Endodermal cell (in vitro differentiated cells): Measurements from ENCODE around the gene DCD. TPM values are rescaled to one million over a fixed set of nuclear protein-coding genes. Genes with fewer than 3 reads are reported as not detected.

Experiments
- DNase-seq: peaks from one replicate; pipeline ENCODE4 v3.0.0-alpha.2; 2017
- H3K27ac ChIP-seq: 2 replicates; pipeline ENCODE4 v1.5.1; 2013; ENCODE audit warnings: mild to moderate bottlenecking, low read depth, low read length, moderate library complexity
- H3K27me3 ChIP-seq: 2 replicates; pipeline ENCODE4 v1.6.1; 2013; ENCODE audit warnings: mild to moderate bottlenecking, low read length, moderate library complexity; ENCODE audit not compliant: insufficient read depth, control insufficient read depth, poor library complexity, severe bottlenecking
- H3K36me3 ChIP-seq: 2 replicates; pipeline ENCODE4 v1.7.0; 2013; ENCODE audit warnings: mild to moderate bottlenecking, low read length, moderate library complexity; ENCODE audit not compliant: control insufficient read depth, insufficient read depth
- H3K4me1 ChIP-seq: one replicate; pipeline ENCODE4 v1.7.0; 2013; ENCODE audit warnings: low read length; ENCODE audit not compliant: control insufficient read depth, insufficient read depth
- H3K4me3 ChIP-seq: 2 replicates; pipeline ENCODE4 v1.5.1; 2013; ENCODE audit warnings: mild to moderate bottlenecking, low read length, moderate library complexity
- H3K9ac ChIP-seq: 2 replicates; pipeline ENCODE4 v1.6.1; 2013; ENCODE audit warnings: mild to moderate bottlenecking, low read length, moderate library complexity; ENCODE audit not compliant: poor library complexity, severe bottlenecking; ENCODE audit errors: extremely low read depth
- H3K9me3 ChIP-seq: 2 replicates; pipeline ENCODE4 v1.6.1; 2013; ENCODE audit warnings: mild to moderate bottlenecking, low read length, moderate library complexity; ENCODE audit not compliant: control insufficient read depth
- H3K27ac Mint-ChIP-seq: 2 replicates; pipeline ENCODE4 v1.8.0; 2020; ENCODE audit warnings: mixed read lengths
- H3K27me3 Mint-ChIP-seq: 2 replicates; pipeline ENCODE4 v1.8.0; 2021; ENCODE audit warnings: mild to moderate bottlenecking, mixed read lengths; ENCODE audit not compliant: insufficient read depth
- H3K36me3 Mint-ChIP-seq: 2 replicates; pipeline ENCODE4 v1.8.0; 2020; ENCODE audit warnings: low read depth, mixed read lengths
- H3K4me1 Mint-ChIP-seq: 2 replicates; pipeline ENCODE4 v1.8.0; 2020; ENCODE audit warnings: mixed read lengths
- H3K4me3 Mint-ChIP-seq: 2 replicates; pipeline ENCODE4 v1.8.0; 2020; ENCODE audit warnings: mild to moderate bottlenecking, moderate library complexity, mixed read lengths
- H3K9me3 Mint-ChIP-seq: 2 replicates; pipeline ENCODE4 v1.8.0; 2020; ENCODE audit warnings: mild to moderate bottlenecking, mixed read lengths
- WGBS, 2 experiments: methylation state at CpG; one replicate each; pipeline versions ENCODE4 v1.1.5 to v1.1.7; 2013; ENCODE audit warnings: missing lambda C conversion rate in 2 of 2, mixed read lengths in 1 of 2; ENCODE audit not compliant: insufficient coverage in 1 of 2, insufficient read length in 1 of 2; 5-methylcytosine and 5-hydroxymethylcytosine counted together
- total RNA-seq, 2 donors: library from RNA; stranded (reverse); fragmentation: NEBNext Ultra II Directional in 1 of 2; extraction: Animal tissue kit (Norgen Biotek cat#: 25700) in 1 of 2; gene quantifications; 2 replicates in 1 of 2; 3 replicates in 1 of 2; pipeline ENCODE4 v1.2.1, GENCODE V29; 2021
- TF ChIP-seq, protein P1 (sequence below): fragments of 200-600 bp; sonication (generic); conservative IDR thresholded peaks from 2 replicates; pipeline ENCODE4 v1.5.0; 2021; ENCODE audit warnings: antibody characterized with exemption, mild to moderate bottlenecking

Gene DCD
- total RNA-seq, 2 donors from 2014 or later, result not detected

DNA sequence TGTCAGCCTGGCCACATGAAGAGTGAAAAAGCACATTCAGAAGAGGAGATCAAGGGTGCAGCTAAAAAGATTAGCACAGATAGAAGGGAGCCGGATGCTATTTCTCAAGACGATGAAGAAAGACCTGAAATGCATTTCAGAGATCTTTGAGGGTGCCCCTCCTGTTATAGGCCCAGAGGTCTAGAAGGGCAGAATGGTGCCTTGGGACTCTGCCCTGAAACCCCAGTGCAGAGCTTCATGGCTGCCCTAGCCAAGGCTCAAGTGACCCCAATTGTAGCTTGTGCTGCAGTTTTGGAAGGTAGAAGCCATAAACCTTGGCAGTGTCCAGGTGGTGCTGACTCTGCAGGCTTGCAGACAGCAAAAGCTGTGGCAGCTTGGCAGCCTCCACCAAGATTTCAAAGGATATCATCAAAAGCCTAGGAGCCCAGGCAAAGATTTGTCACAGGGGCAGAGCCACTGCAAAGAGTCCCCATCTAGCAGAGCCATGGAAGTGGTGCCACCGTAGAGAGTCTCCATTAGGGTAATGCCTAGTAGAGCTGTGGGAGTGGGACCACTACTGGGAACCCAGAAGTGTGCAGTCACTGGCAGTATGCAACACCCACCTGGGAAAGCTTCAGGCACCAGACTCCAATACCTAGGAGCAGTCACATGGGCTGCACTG lies 19.8 kb downstream of the DCD start:
- no peak overlapping the region for H3K9ac ChIP-seq
- H3K4me3 Mint-ChIP-seq, result no peak overlapping the region

DNA sequence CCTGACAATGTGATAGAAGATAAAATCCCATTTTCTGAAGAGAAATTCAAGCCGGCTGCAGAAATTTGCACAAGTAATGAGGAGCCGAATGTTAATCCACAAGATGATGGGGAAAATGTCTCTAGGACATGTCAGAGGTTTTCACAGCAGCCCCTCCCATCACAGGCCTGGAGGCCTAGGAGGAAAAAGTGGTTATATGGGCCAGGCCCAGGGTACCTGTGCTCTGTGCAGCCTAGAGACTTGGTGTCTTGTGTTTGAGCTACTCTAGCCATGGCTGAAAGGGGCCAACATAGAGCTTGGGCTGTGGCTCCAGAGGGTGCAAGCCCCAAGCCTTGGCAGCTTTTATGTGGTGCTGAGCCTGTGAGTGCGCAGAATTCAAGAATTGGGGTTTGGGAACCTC lies 20.9 kb downstream of the DCD start:
- DNase-seq, result peak; percentile 26
- no peaks in the 10 kb centered on the region for H3K4me1 ChIP-seq
- Mint-ChIP-seq H3K4me3 (no peak overlapping the region), H3K27me3 (peaks cover 54% of the 10 kb centered on the region), H3K9me3 (peaks cover 35% of the 10 kb centered on the region), H3K27ac (no peak overlapping the region), H3K36me3 (no peaks in the 10 kb centered on the region), H3K4me1 (peaks cover 4% of the 10 kb centered on the region)
- 82 to 96% methylated on average over 3 of the region's 3 CpGs for WGBS, 2 experiments
- peaks cover 57% of the 10 kb centered on the region for H3K27me3 ChIP-seq
- no peak overlapping the region for H3K27ac ChIP-seq
- TF ChIP-seq, protein P1, sequence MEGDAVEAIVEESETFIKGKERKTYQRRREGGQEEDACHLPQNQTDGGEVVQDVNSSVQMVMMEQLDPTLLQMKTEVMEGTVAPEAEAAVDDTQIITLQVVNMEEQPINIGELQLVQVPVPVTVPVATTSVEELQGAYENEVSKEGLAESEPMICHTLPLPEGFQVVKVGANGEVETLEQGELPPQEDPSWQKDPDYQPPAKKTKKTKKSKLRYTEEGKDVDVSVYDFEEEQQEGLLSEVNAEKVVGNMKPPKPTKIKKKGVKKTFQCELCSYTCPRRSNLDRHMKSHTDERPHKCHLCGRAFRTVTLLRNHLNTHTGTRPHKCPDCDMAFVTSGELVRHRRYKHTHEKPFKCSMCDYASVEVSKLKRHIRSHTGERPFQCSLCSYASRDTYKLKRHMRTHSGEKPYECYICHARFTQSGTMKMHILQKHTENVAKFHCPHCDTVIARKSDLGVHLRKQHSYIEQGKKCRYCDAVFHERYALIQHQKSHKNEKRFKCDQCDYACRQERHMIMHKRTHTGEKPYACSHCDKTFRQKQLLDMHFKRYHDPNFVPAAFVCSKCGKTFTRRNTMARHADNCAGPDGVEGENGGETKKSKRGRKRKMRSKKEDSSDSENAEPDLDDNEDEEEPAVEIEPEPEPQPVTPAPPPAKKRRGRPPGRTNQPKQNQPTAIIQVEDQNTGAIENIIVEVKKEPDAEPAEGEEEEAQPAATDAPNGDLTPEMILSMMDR, result no peak
- H3K9ac ChIP-seq, result no peak overlapping the region
- H3K9me3 ChIP-seq, result peaks cover 21% of the 10 kb centered on the region
- H3K4me3 ChIP-seq, result no peak overlapping the region
- H3K36me3 ChIP-seq, result no peaks in the 10 kb centered on the region

More for the DNA sequence above, 19.8 kb downstream of the DCD start:
- Histone ChIP-seq H3K9me3 (peaks cover 21% of the 10 kb centered on the region), H3K27me3 (peaks cover 66% of the 10 kb centered on the region), H3K27ac (no peak overlapping the region), H3K4me1 (no peaks in the 10 kb centered on the region), H3K36me3 (no peaks in the 10 kb centered on the region), H3K4me3 (no peak overlapping the region)
- peaks cover 6% of the 10 kb centered on the region for H3K4me1 Mint-ChIP-seq
- no peaks in the 10 kb centered on the region for H3K36me3 Mint-ChIP-seq
- peak; percentile 11 for DNase-seq
- no peak overlapping the region for H3K27ac Mint-ChIP-seq
- TF ChIP-seq, protein P1, result no peak
- WGBS, 2 experiments, result 89 to 92% methylated on average over 3 of the region's 3 CpGs
- H3K27me3 Mint-ChIP-seq, result peaks cover 56% of the 10 kb centered on the region
- H3K9me3 Mint-ChIP-seq, result peaks cover 35% of the 10 kb centered on the region

DNA sequence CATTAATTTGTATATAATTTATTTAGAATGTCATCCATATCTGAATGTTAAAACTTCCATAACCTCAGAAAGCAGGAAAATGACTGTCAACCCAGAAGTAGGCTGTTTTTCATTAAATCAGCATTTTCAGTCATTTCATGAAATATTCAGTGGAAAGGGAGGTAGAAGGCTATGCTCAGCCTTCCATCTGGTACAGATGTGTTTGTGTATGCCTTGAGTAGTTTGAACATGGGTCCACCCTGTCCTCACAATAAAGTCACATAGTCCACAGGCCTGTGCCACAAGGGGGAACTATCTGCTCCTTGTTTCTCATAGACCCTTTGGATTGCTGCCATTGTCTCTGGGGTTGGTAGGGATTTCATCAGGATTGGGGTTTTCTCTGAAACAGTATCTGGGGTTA lies 22.6 kb downstream of the DCD start:
- Mint-ChIP-seq H3K27me3 (peaks cover 55% of the 10 kb centered on the region), H3K9me3 (peaks cover 35% of the 10 kb centered on the region), H3K27ac (no peak overlapping the region), H3K4me3 (no peak overlapping the region), H3K4me1 (no peaks in the 10 kb centered on the region), H3K36me3 (no peaks in the 10 kb centered on the region)
- no peak for DNase-seq
- no peak overlapping the region for H3K9ac ChIP-seq
- H3K4me3 ChIP-seq, result no peak overlapping the region
- no peaks in the 10 kb centered on the region for H3K36me3 ChIP-seq
- peaks cover 57% of the 10 kb centered on the region for H3K27me3 ChIP-seq
- H3K9me3 ChIP-seq, result peaks cover 21% of the 10 kb centered on the region
- H3K27ac ChIP-seq, result no peak overlapping the region
- TF ChIP-seq, protein P1, result no peak
- no peaks in the 10 kb centered on the region for H3K4me1 ChIP-seq
